ENCODE data around the gene RAB37.

Gene RAB37

DNA sequence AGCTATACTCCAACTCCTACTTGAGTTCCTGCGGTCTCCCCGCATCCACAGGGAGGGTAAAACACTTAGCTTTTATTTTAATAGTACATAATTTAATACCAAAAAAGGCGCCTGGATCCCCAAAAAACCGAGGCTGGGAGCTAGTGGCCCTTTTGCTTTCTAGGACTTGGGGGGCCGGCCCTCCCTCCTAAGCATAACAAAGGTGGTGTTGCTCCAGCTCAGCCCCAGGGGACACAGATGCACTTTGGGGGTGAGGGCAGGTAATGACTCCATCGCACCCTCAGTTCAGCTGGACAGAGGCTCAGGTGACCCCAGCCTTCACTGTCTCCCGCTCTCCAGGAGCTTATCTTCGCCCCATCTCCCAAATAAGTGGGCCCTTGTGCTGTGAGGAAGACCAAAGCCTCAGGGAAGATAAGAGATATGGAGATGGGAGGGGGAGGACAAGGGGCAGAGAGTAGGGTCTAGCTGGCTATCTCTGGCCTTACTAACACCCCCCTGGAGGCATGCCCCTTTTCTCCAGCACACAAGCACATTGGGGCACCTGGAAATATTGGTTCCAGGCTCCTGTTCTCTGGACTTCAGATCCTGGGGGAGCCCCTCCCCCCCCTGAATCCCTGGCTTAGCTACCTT, 8.6 kb downstream of the RAB37 start:
- DNase-seq (ENCODE audit: low read depth), result no peak

DNA sequence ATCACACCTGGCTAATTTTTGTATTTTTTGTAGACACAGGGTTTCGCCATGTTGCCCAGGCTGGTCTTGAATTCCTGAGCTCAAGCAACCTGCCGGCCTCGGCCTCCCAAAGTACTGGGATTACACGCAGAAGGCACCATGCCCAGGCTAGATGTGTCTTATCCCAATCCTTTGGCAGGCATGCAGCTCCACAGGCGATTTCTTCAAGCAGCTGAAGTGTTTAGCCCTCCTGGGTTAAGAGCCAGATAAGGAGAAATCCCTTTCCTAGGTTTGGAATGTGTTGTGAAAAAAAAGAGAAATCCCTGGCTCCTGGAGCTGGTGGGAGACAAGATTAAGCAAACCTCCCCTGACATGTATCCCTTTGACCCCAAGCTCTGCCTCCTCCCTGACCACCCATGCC, 9.3 kb downstream of the RAB37 start:
- no peak for DNase-seq (ENCODE audit: low read depth)

DNA sequence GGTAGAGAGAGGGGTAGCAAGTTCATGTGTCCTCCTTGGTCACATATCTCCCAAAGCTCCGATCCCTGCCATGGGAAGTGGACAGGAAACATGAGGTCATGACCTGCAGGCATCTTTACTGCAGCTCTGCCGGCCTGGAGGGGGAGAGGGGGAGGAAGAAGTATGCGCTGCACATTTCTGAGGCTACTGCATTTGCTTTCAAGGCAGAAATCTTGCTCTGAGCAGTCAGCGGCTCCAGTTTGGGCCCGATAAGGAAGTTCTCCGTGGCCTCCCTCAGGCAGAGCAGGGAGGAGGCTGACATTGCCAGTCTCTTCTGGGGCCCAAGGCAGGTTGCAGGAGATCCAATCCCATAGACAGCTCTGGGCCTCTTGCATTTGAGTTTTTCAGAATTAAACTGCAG, 9.9 kb downstream of the RAB37 start:
- no peak for DNase-seq (ENCODE audit: low read depth)

DNA sequence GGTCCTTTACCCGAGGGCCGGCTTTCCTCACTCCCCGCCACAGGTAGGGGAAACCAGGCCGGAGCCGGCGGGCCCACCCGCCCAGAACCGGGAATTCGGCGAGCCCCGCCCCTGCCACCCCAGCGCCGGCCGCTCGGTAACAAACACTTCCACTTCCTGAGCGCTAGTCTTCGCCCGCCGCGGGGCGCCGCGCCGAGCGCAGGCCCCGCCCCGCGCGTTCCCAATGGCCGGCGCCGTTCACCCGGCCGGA, 11.1 kb downstream of the RAB37 start:
- DNase-seq (ENCODE audit: low read depth), result no peak

DNA sequence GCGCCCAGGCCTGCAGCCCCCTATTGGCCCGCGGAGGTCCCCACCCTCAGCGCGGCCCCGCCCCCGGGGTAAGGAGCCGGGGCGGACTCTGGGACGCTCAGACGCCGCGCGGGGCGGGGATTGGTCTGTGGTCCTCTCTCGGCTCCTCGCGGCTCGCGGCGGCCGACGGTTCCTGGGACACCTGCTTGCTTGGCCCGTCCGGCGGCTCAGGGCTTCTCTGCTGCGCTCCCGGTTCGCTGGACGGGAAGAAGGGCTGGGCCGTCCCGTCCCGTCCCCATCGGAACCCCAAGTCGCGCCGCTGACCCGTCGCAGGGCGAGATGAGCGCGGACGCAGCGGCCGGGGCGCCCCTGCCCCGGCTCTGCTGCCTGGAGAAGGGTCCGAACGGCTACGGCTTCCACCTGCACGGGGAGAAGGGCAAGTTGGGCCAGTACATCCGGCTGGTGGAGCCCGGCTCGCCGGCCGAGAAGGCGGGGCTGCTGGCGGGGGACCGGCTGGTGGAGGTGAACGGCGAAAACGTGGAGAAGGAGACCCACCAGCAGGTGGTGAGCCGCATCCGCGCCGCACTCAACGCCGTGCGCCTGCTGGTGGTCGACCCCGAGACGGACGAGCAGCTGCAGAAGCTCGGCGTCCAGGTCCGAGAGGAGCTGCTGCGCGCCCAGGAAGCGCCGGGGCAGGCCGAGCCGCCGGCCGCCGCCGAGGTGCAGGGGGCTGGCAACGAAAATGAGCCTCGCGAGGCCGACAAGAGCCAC, 11.6 kb downstream of the RAB37 start, which contains the start of gene NHERF1:
NHERF1 (plus strand) TSS at position 100 of the 750 bp plus-strand sequence; CDS start at position 319, 219 bp downstream.
- DNase-seq (ENCODE audit: low read depth), result peak; percentile 79

DNA sequence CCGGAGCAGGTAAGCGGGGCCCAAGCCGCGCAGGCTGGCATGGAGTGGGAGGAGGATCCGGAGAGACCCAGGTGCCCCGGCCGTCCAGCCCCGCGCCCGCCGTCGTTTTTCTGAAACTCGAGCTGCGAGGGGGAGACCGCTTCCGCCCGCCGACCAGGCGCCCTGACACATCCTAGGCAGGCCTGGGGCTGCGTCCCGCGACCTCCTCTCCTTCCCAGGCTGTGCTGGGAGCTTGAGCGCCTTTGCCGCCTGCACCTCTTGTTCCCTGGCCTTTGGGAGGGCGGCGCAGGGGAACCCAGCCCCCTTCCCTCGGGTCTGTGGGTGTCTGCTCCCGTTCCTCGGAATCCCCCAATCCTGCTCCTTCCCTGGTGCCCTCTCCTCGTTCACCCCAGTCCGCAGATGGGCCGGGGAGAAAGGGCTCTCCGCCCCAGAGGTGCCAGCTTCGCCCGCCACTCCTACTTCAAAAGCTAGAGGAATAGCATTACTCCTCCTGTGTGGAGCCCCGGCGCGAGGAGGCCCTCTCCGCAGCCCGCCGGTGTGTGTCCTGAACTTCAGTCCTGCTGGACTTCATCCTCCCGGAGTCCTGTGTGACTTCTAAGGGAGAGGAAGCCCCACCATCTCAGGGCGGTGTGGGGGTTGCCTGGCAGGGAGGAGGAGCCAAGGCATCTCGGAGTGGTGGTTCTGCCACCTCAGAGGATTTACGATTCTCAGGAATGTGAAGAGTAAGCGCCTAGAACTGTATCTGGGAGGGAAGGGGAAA, 12.4 kb downstream of the RAB37 start:
- DNase-seq (ENCODE audit: low read depth), result no peak

DNA sequence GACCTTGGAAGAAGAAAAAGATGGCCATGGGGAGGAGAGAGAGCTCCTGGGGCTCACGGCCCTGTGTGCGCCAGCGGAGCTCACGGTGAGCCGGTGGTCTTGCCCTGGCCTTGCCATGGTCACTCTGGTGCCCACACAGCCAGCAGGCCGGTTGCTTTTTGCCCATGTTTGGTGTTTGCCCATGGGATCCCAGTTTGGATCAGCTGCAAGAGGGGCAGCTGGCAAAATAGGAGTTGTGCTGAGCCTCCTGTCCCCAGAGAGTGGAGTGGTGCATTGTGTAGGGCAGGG, 12.9 kb downstream of the RAB37 start:
- no peak for DNase-seq (ENCODE audit: low read depth)

DNA sequence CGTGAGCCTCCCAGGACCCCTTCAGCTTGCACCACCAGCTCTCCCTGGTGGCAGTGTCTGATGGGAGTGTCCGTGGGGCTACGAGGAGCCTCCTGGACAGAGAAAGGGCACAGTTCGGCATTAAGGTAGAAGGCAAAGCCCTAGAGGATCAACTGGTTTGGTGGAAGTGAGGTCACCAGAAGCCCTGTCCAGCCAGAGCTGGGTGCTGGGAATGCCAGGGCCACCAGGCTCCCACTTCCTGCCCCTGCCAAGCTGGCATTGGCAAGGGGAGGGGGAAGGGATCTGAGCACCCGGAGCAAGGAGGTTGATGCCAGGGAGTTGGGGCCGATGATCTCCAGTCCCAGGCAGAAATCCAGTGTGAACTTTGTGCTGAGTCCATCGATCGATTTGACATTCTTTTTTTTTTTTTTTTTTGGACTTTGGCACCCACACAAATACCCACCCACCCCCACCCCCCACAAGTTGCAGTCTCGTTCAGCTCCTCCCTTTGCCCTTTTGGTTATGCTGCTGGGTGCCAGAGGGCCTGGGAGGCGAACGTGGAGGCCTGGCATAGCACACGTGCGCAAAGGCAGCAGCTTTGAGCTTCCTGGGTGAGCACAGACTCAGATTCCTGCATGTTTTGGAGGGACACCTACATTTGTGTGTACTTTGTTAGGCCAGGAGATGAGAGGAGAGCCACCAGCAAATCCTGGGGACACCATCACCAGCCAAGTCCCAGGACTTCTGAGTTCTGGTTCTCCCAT, 13.4 kb downstream of the RAB37 start:
- DNase-seq (ENCODE audit: low read depth), result no peak

DNA sequence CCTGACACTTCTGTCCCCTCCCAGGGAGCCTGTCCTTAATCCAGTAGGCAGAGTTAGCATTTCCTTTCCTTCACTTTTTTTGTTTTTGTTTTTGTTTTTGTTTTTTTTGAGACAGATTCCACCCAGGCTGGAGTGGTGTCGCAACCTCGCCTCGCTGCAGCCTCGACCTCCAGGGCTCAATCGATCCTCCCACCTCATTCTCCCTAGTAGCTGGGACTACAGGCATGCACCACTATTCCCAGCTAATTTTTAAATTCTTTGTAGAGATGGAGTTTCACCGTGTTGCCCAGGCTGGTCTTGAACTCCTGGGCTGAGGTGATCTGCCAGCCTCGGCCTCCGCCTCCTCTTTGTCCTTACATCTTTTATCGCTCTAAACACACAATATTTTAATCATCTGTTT, 15.4 kb downstream of the RAB37 start:
- no peak for DNase-seq (ENCODE audit: low read depth)

DNA sequence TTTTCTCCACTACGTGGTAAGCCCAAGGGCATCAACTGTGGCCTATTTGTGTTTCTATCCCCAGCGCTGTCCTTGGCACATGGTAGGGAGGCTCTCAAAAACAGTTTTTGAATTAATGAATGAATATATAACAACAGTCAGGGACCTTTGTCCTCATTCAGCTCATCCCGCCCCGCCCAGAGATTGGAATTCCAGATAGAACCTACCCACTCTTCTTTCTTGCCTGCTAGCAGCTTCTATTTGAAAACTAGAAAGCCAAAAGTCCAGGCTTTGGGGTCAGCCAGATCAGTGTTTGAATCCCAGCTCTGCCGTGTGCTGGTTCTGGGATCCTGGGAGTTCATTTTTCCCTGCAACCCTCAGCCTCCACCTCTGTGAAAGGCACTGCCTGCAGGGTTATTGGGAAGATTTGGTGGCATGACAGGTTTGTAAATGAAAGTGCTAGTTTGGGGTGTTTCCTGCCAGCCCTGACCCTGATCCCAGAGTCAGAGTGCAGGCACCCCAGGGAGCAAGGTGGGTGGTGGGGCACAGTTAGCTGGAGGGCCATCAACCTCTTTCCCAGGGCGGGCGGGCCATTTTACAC, 15.9 kb downstream of the RAB37 start:
- no peak for DNase-seq (ENCODE audit: low read depth)

DNA sequence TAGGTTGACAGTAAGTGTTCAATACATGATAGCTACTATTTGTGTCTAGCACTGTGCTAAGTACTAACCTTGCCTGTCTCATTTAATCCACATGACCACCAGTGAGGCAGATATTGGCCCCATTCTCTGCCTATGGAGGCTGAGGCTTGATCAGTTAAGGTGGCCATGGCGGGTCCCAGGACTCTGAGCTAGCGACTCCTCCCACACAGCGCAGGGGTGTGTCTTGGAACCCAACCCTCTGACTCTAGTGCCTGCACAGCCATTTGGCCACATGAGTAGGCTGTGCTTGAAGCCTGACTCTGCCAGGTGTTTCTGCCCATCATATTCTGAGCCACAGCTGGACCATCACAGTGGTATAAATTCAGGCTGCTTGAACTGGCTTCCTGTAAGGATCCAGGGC, 17.8 kb downstream of the RAB37 start:
- DNase-seq (ENCODE audit: low read depth), result no peak

DNA sequence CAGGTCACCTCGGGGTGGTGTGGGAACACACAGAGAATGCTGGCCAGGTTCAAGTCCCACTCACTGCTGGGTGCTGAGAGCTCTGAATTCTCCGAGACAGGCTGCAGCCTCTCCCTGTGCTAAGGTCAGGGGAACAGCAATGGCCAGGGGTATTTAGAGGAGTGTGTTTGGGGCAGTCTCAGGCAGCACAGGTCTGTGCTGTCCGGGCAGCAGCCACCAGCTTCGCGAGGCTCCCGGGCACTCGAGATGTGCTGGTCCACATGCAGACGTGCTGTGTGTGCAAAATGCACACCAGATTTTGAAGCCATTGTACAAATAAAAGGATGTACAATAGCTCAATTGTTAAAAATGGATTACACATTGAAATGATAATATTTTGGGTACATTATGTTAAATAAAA, 18.5 kb downstream of the RAB37 start:
- DNase-seq (ENCODE audit: low read depth), result no peak

DNA sequence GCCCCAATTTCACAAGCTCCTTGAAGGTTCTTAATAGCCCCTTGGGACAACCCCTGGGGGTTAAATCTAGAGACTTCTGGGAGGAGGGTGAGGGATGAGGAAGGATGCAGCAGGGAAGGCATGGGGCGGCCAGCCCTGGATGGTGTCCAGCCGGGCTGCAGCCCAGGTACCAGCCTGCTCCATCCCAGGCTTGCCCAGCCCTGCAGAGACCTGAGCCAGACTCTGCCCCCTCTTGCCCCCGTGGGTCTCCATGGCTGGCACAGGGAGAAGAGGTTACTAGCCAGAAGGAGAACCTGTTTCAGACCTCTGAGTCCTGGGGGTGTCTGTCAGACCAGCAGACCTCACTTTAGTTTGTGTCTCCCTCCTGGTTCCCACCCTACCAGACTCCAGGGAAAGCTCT, 19.8 kb downstream of the RAB37 start:
- DNase-seq (ENCODE audit: low read depth), result no peak

DNA sequence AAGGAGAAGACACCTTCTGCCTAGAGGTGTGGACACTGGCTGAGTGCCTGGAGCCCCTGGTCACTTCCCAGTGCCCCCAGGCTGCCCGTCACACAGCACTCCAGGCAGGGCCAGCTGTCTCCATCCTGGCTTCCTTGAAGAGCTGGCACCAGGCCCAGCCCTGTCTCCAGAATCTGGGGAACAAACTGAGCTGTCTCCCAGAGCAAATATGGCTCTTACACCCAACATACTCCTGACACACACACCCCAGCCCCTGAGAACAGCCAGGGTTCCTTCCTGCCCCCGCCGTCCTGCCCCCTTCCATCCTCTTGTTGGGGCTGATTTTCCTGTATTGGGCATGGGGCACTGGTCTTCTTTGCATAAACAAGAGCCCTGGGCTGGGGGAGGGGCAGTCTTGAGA, 20.4 kb downstream of the RAB37 start:
- DNase-seq (ENCODE audit: low read depth), result no peak

DNA sequence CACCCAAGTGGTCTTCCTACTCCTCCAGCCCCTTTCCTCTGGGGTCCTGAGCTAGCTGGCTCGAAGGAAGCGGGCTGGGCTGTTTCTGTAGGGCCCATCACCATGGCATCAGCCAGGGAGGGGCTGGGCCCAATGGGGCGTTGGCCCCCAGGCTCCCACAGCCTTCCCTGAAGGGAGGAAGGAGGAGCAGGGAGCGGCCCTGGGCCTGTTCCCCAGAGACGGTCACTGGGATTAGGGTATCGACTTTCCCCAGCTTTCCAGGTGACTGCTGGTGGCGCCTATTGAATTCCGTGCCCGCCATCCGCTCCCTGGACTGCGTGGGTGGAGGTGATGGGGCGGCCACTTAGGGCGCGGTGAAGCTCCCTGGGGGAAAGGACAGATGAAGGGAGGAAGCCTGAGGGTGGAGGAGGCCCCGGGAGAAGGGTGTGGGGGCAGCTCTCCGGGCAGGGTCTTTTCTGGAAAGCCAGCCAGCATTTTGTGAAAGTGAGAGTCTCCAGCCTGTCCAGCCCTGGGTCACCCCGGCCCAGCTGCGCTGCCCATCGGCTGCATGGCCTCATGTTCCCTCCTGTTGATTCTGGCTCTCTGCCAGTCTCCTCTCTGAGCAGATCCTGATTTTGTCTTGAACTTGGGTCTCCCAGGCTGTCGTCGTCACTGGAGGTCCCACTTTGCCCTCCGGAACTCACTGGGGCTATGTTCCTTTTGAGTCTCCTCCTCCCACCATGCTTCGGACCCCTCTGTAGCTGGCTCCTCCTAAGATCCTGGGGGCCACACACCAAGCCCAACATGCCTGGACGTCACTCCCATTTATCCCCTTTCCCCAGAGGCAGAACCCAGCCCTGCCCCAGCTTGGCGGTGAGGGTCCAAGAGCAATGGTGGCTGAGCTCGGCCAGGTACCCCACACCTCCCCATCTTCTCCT, 21.1 kb downstream of the RAB37 start:
- no peak for DNase-seq (ENCODE audit: low read depth)

DNA sequence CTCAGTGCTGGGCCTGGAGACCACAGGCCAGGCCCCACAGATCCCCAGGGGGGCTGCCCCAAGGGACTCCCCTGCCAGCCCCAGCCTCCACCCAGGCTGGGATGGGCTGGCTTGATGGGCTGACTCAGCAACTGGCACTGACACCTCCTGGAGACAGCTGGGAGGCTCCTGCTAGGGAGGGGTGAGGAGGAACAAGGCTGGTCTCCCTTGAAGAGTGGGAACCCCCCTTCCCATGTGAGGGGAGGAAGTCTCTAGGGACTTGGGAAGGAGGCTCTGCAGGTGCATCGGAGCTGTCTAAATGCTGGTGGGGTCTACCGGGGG, 21.8 kb downstream of the RAB37 start:
- DNase-seq (ENCODE audit: low read depth), result no peak

DNA sequence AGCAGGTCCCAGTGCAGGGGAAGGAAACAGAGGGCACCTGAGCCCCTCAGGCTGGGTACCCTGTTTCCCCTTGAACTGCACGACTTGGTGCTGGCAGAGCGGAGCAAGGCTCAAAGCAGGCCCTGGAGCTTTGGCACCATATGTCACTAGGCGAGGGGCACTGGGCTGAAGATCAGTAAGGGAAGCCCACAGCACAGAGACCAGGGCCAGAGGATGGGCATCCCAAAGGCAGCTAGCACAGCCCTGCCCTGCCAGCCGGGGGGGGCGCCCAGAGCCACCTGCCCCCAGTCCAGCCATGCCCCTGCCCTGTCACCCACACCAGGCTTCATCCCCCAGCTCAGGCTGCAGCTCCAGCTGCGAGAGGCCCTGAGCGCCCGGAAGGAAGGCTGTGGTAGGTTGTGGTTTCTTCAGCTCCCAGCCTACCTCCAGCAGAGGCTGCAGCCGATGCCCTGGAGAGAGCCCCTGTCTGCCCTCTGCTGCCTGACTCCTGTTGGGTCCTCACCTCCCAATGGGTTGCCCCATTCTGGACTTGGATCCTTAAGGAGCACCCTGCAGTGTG, 22.3 kb downstream of the RAB37 start:
- DNase-seq (ENCODE audit: low read depth), result no peak

DNA sequence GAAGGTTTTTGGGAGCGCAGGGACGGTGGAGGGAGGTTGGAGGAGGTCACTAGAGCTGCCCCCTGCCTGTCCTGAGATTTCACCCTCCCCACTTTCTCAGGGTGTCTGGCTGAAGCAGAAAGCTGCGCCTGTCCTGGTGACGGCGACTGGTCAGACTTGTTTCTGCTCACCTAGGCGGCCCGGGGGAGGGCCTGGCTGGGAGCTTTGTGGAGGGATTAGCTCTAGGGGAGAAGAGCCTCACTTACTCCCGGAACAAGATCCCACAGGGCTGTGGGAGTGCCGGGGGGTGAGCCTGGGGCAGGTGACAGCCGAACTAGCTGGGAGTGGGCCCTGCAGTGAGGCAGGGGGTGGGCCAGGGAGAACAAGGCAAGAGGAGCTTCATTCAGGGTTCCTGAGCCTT, 22.9 kb downstream of the RAB37 start:
- no peak for DNase-seq (ENCODE audit: low read depth)

DNA sequence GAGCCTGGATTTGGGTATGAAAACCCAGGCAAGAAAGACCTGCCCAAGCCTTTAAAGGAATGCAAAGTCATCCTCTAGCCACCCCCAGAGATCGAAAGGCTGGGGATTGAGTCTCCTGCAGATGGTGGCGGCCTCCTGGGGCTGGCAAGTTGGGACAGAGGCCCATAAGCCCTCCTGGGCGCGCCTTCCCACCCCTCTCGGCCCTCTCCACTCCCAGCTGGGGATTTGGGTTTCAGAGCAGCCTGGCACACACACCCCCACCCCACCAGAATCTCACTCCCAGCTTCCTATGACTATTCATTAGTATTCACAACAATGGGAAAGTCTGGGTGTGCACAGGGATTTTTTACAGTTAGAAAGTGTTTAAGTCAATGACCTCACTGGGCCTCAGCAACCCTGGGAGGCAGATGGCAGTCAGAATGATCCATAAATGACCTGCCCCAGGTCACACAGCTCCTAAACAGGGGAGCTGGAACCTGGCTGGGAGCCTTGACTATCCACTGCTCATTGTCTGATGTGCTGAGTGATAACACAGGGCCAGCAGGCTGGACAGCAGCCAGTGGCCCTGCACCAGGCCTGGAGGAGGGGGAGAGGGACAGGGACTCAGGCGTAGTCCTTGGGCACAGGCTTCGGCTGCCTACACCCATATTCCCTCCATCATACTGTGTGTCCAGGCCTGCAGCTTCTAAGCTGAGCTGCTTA, 23.5 kb downstream of the RAB37 start:
- no peak for DNase-seq (ENCODE audit: low read depth)

DNA sequence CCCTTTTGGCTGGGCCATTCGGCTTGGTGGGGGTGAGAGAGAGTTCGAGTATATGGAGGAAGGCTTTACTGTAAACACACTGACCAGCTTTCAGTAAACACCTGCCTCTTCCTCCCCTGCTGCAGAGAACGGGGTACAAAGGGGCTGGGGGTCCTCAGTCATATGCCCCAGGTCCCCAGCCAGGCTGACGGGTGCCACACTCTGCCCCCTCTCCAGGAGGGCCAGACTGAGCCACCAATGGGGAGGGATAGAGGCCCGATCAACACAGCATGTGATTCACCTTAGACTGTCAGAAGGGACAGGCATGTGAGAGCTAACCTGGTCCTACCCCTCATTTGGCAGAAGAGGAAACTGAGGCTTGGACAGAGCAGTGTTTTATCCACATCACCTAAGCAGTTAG, 24.4 kb downstream of the RAB37 start:
- no peak for DNase-seq (ENCODE audit: low read depth)

DNA sequence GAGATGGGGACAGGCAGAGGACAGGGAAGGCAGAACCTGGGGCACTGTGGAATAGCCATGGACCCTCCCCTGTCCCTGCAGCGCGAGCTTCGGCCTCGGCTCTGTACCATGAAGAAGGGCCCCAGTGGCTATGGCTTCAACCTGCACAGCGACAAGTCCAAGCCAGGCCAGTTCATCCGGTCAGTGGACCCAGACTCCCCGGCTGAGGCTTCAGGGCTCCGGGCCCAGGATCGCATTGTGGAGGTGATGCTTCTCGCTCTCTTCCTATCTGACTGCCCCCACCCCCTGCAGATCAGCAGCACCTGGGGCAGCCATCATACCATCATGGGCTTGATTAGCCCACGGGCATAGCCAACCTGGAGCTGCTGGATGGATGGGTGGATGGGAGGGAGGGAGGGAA, 24.9 kb downstream of the RAB37 start:
- DNase-seq (ENCODE audit: low read depth), result no peak

All from stimulated activated CD8-positive, alpha-beta memory T cell treated with anti-CD3 and anti-CD28 coated beads, Interleukin-15, amount 100 ng/mL, for 1 hour (primary cell).